Stomach (tissue), 9 donors: Measurements from ENCODE around the gene ADAM15. TPM values are rescaled to one million over a fixed set of nuclear protein-coding genes. Genes with fewer than 3 reads are reported as not detected.

Source experiments
- DNase-seq, 2 donors: peaks; one replicate each; pipeline versions ENCODE4 v3.0.0 to v3.0.0-alpha.2; 2013 to 2019
- H3K27ac ChIP-seq, 5 donors: fragments of 200-600 bp in 4 of 5; sonication (generic) in 4 of 5; one replicate each; pipeline ENCODE4 v1.5.1; 2013 to 2019; ENCODE audit warnings: mild to moderate bottlenecking in 1 of 5, moderate library complexity in 1 of 5
- H3K27me3 ChIP-seq, 3 donors: fragments of 200-600 bp; sonication (generic); one replicate each; pipeline ENCODE4 v1.5.1; 2017 to 2019; ENCODE audit warnings: mixed run types in 1 of 3
- H3K36me3 ChIP-seq, 4 donors: fragments of 200-600 bp; sonication (generic); 1 replicate in 3 of 4; 2 replicates in 1 of 4; pipeline ENCODE4 v1.5.1; 2016 to 2019
- H3K4me1 ChIP-seq, 4 donors: fragments of 200-600 bp; sonication (generic); one replicate each; pipeline ENCODE4 v1.5.1; 2016 to 2019
- H3K4me3 ChIP-seq, 4 donors: fragments of 200-600 bp; sonication (generic) in 3 of 4; one replicate each; pipeline ENCODE4 v1.5.1; 2016 to 2019; ENCODE audit warnings: mild to moderate bottlenecking in 1 of 4
- H3K9me3 ChIP-seq, 4 donors: fragments of 200-600 bp; sonication (generic); one replicate each; pipeline ENCODE4 v1.5.1; 2016 to 2019
- CTCF ChIP-seq, 7 experiments: fragments of 450-650 bp in 4 of 7; fragments of 200-600 bp in 3 of 7; sonication (generic) in 3 of 7; IDR thresholded peaks; one replicate each; pipeline ENCODE4 v1.5.1; 2016 to 2019; ENCODE audit warnings: antibody characterized with exemption in 7 of 7, control low read depth in 2 of 7, mild to moderate bottlenecking in 1 of 7
- EP300 ChIP-seq: sonication (generic); formaldehyde crosslinking; IDR thresholded peaks from one replicate; pipeline ENCODE4 v1.6.1; 2017; ENCODE audit warnings: antibody characterized with exemption
- POLR2A ChIP-seq, 4 donors: fragments of 450-650 bp; IDR thresholded peaks; one replicate each; pipeline ENCODE4 v1.6.1; 2016; ENCODE audit warnings: antibody characterized with exemption in 4 of 4, control low read depth in 2 of 4, mild to moderate bottlenecking in 1 of 4, moderate library complexity in 1 of 4
- POLR2AphosphoS5 ChIP-seq, 3 donors: sonication (generic); formaldehyde crosslinking; IDR thresholded peaks; one replicate each; pipeline ENCODE4 v1.6.1; 2016; ENCODE audit warnings: antibody characterized with exemption in 3 of 3
- WGBS, 5 donors: extraction: QIAGEN DNeasy Blood & Tissue Kit in 3 of 5; methylation state at CpG; one replicate each; pipeline versions ENCODE4 v1.1.5 to v1.1.7; 2013 to 2018; 5-methylcytosine and 5-hydroxymethylcytosine counted together
- intact Hi-C: fragments of 100-400 bp; cut with DNase I; formaldehyde crosslinking; loops from one replicate; pipeline ENCODE4 v1.15.1; 2023; ENCODE audit warnings: low total_unique reads
- polyA plus RNA-seq, 3 donors: library from polyadenylated mRNA; stranded (reverse); fragments of 200-250 nt; gene quantifications; one replicate each; pipeline ENCODE4 v1.2.3, GENCODE V29; 2013
- total RNA-seq, 5 donors: library from RNA; depleted of rRNA; stranded (reverse); fragments of >200 nt; gene quantifications; one replicate each; pipeline versions ENCODE4 v1.1.0 to v1.2.3, GENCODE V29; 2014 to 2016
- donor health status: healthy with polysubstance abuse.
- donor health status: Bipolar disorder and iron deficiency.
- donor health status: healthy.

ADAM15 gene
- total and polyA plus RNA-seq, 8 donors: 56.2 to 335 (median 154) TPM

GRCh38 chr1:155002464-155003226 is 48.5 kb upstream of the ADAM15 start, which contains the start of gene ZBTB7B:
Gene ZBTB7B (plus strand): TSS chr1:155002802. CDS start chr1:155014661, 11,859 bp downstream.
- TF ChIP-seq CTCF (IDR thresholded peaks at IDR 0.05) (peak in 1 of 7 experiments; percentile 6), POLR2A (IDR thresholded peaks at IDR 0.05) (no peak), EP300 (no peak), POLR2AphosphoS5 (IDR thresholded peaks at IDR 0.05) (peak in 1 of 3 donors; percentile 11)
- DNase-seq: peak; percentile 62 to 78
- peak within 1 kb of the TSS; percentile 98 to 100 (median 99) for H3K27ac ChIP-seq
- no peaks in the 10 kb centered on the region for H3K27me3 ChIP-seq
- H3K4me3 ChIP-seq: peak within 1 kb of the TSS; percentile 78 to 90 (median 85)
- peaks cover 55 to 67% (median 61%) of the 10 kb centered on the region in 4 donors for H3K4me1 ChIP-seq
- intact Hi-C loops: no loop called here
- H3K9me3 ChIP-seq: no peaks in the 10 kb centered on the region
- 0 to 2% (median 0%) methylated on average over 14 to 34 of the region's 35 CpGs for WGBS, 5 donors
- H3K36me3 ChIP-seq: no peaks in the 10 kb centered on the region

DNA sequence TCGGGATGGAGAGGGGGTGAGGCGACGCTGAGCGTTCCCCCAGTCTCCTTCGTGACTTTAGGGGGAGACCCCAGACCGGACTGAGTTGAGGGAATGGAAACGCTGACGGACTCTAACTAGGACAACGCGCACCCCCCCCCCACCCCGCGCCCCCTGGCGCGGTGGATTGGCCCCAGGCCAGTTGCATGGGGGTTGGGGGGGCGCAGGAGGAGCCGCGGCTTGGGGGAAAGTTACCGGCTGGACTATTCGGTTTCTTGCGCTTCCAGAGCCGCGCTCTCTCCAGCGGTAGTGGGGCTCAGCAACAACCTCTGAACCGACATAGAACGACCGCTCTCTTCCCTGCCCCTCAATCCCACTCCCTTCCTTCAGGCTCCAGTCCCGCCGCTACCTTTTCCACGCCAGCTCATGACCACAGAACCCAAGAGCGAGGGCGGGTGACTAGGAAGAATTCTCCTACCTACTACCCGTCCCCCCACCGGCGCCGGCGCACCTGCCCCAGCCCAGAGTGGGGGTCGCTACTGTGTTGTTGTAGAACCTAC is 47.8 kb upstream of the ADAM15 start:
- no peaks in the 10 kb centered on the region for H3K9me3 ChIP-seq
- intact Hi-C loops: no loop called here
- H3K27me3 ChIP-seq: no peaks in the 10 kb centered on the region
- peak overlapping the region; percentile 96 to 100 (median 99) for H3K27ac ChIP-seq
- no peak for TF ChIP-seq POLR2A (IDR thresholded peaks at IDR 0.05)
- TF ChIP-seq POLR2AphosphoS5 (IDR thresholded peaks at IDR 0.05): peak in 1 of 3 donors; percentile 3
- H3K4me3 ChIP-seq: peak overlapping the region; percentile 78 to 90 (median 85)
- no peaks in the 10 kb centered on the region for H3K36me3 ChIP-seq
- 0 to 1% (median 1%) methylated on average over 35 to 37 of the region's 37 CpGs for WGBS, 5 donors
- DNase-seq: peak in 1 of 2 donors; percentile 73
- peaks cover 61 to 68% (median 65%) of the 10 kb centered on the region in 4 donors for H3K4me1 ChIP-seq

DNA sequence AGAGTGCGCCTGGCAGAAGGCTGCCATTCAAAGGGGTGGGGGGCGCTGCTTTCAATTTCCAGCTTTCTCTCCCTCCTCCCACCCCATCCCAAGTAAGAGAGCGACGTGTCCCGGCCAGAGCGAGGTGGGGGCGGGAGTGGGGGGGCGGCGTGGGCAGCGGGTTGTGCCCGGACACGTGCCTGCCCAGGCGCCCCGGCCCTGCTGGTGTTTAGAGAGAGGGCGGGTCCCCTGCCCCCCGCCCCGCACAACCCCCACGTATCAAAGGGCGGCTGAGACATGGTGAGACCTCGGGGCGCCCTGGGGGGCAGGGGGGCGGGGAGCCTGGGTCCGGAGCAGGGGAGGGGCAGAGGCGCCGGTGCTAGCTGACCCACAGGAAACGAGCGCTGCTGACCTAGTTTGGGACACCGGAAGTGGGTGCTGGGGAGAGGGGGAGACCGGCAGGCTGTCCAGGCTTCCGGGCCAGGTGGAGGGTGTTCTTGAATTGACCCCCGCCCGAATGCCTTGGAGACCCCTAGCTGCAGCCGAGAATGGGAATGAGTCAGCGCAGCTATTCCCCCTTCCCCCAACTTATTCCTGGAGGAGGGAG is 47.3 kb upstream of the ADAM15 start:
- WGBS, 5 donors: 0 to 2% (median 1%) methylated on average over 13 to 34 of the region's 34 CpGs
- Histone ChIP-seq H3K27me3 (no peaks in the 10 kb centered on the region), H3K4me3 (peak overlapping the region; percentile 78 to 90 (median 85)), H3K27ac (peak overlapping the region; percentile 96 to 100 (median 99)), H3K4me1 (peaks cover 65 to 70% (median 66%) of the 10 kb centered on the region in 4 donors), H3K9me3 (no peaks in the 10 kb centered on the region), H3K36me3 (no peaks in the 10 kb centered on the region)
- TF ChIP-seq CTCF (IDR thresholded peaks at IDR 0.05): no peak
- TF ChIP-seq POLR2AphosphoS5 (IDR thresholded peaks at IDR 0.05): peak in 1 of 3 donors; percentile 20
- no peak for TF ChIP-seq EP300
- TF ChIP-seq POLR2A (IDR thresholded peaks at IDR 0.05): no peak
- DNase-seq: peak; percentile 76 to 83
- intact Hi-C loops: no loop called here

DNA sequence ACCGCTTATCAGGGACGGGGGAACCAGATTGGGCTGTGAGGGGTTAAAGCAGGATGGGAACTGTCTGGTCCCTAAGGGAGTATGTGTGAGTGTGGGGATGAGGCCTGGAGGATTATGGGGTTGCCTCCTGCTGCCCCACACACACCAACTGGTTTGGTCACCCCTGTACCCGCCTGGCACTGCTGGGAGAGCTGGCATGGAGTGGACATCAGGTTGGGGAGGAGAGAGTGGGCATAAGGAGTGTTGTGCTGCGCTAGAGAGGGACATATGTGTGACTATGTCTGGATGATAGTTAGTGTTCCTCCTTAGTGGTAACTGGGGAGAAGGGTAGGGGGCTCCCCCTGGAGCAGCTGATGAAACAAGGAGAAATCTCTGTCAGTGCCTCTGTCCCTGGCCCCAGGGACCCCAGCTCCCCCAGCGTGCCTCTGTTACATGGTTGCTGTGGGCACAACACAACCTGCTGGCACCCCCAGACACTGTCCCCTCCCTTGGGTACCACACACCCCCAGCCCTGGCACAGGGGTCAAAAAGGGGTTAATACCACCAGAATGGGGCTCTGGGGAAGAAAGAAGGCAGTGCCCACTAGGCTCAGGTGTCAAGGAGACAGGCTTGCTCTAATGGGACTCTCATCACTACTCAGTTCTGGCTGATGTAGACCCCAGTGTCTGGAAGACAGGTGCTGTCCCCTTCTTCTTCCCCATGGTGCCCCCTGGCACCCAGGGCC is 46.6 kb upstream of the ADAM15 start:
- DNase-seq: no peak
- no peaks in the 10 kb centered on the region for H3K27me3 ChIP-seq
- 23 to 28% (median 27%) methylated on average over 4 to 5 of the region's 5 CpGs for WGBS, 5 donors
- H3K36me3 ChIP-seq: peaks cover 0 to 5% (median 0%) of the 10 kb centered on the region in 4 donors
- peaks cover 64 to 70% (median 66%) of the 10 kb centered on the region in 4 donors for H3K4me1 ChIP-seq
- TF ChIP-seq POLR2A (IDR thresholded peaks at IDR 0.05): no peak
- intact Hi-C loops: no loop called here
- peak overlapping the region; percentile 78 to 90 (median 85) for H3K4me3 ChIP-seq
- peak overlapping the region; percentile 96 to 100 (median 99) for H3K27ac ChIP-seq
- H3K9me3 ChIP-seq: no peaks in the 10 kb centered on the region
